Endothelial cell of umbilical vein (primary cell): ENCODE data around the gene CLEC4A. TPM values are rescaled to one million over a fixed set of nuclear protein-coding genes. Genes with fewer than 3 reads are reported as not detected.

Source experiments
- BruUV-seq: library from RNA; stranded (reverse); fragments of 400-500 nt; replicated peaks from 2 replicates; lab custom pipeline; 2021; lab: Mats Ljungman, UMichigan
- CTCF ChIA-PET: fragments of 300-600, 350-600 bp; sonication (Branson Sonifier 250); formaldehyde crosslinking; loops from one replicate; lab custom pipeline; 2021; ENCODE audit warnings: antibody characterized with exemption, inconsistent platforms; lab: Charles Lee
- POLR2A ChIA-PET: fragments of 300-600, 350-600 bp; sonication (Branson Sonifier 250); formaldehyde crosslinking; loops from one replicate; lab custom pipeline; 2021; ENCODE audit warnings: antibody characterized with exemption, inconsistent platforms; lab: Charles Lee
- DNase-seq: peaks from one replicate; pipeline ENCODE4 v3.0.0-alpha.2; 2011; ENCODE audit warnings: low read depth, low spot score
- FAIRE-seq: peaks from 2 replicates; lab custom pipeline; 2011; peaks lifted over from hg19 to GRCh38; lab: Jason Lieb, UNC
- H2AFZ ChIP-seq: 2 replicates; pipeline ENCODE4 v1.6.0; 2012; ENCODE audit warnings: low read depth, low read length, control low read depth, inconsistent platforms
- H3K27ac ChIP-seq: 2 replicates; pipeline ENCODE4 v1.5.1; 2011; ENCODE audit warnings: low read depth, mild to moderate bottlenecking, control low read depth, low read length, moderate library complexity; ENCODE audit not compliant: insufficient read depth
- H3K27me3 ChIP-seq, 2 experiments: 2 replicates each; pipeline versions ENCODE4 v1.6.0 to v1.6.1; 2011; ENCODE audit warnings: low read length in 2 of 2, mixed read lengths in 1 of 2; ENCODE audit not compliant: control insufficient read depth in 2 of 2, insufficient read depth in 2 of 2
- H3K36me3 ChIP-seq, 2 experiments: 2 replicates in 1 of 2; 3 replicates in 1 of 2; pipeline ENCODE4 v1.5.1; 2011; ENCODE audit warnings: low read length in 2 of 2, mild to moderate bottlenecking in 1 of 2, moderate library complexity in 1 of 2; ENCODE audit not compliant: control insufficient read depth in 2 of 2, insufficient read depth in 2 of 2; ENCODE audit errors: extremely low read depth in 1 of 2
- H3K4me1 ChIP-seq: 3 replicates; pipeline ENCODE4 v1.5.1; 2011; ENCODE audit warnings: mild to moderate bottlenecking, low read length; ENCODE audit not compliant: control insufficient read depth, insufficient read depth; ENCODE audit errors: extremely low read depth
- H3K4me2 ChIP-seq: 2 replicates; pipeline ENCODE4 v1.6.1; 2011; ENCODE audit warnings: low read length, control low read depth, mixed read lengths; ENCODE audit not compliant: insufficient read depth
- H3K4me3 ChIP-seq, 3 experiments: fragments of 200-600 bp in 1 of 3; sonication (generic), shearing (Covaris generic) in 1 of 3; replicated peaks in 1 of 3; 2 replicates each; pipeline ENCODE4 v1.5.1; 2011 to 2016; ENCODE audit warnings: control low read depth in 3 of 3, low read length in 3 of 3, mild to moderate bottlenecking in 2 of 3, inconsistent platforms in 1 of 3, low read depth in 1 of 3, moderate library complexity in 1 of 3; ENCODE audit not compliant: insufficient read depth in 1 of 3
- H3K79me2 ChIP-seq: 2 replicates; pipeline ENCODE4 v1.6.0; 2012; ENCODE audit warnings: low read length, inconsistent platforms; ENCODE audit not compliant: control insufficient read depth, insufficient read depth
- H3K9ac ChIP-seq: replicated peaks from 2 replicates; pipeline ENCODE3; 2011; ENCODE audit warnings: low read length, control low read depth; ENCODE audit not compliant: insufficient read depth; ENCODE audit errors: extremely low read depth
- H3K9me1 ChIP-seq: replicated peaks from 3 replicates; pipeline ENCODE4 v1.6.0; 2011; ENCODE audit warnings: mild to moderate bottlenecking, low read length; ENCODE audit not compliant: control insufficient read depth, insufficient read depth; ENCODE audit errors: extremely low read depth
- H3K9me3 ChIP-seq: replicated peaks from 2 replicates; pipeline ENCODE4 v1.5.1; 2012; ENCODE audit warnings: low read length, inconsistent platforms; ENCODE audit not compliant: control insufficient read depth, insufficient read depth
- H4K20me1 ChIP-seq: replicated peaks from 2 replicates; pipeline ENCODE3; 2011; ENCODE audit warnings: mild to moderate bottlenecking, low read length; ENCODE audit not compliant: control insufficient read depth, insufficient read depth; ENCODE audit errors: extremely low read depth
- CTCF ChIP-seq, 2 donors: IDR thresholded peaks; 1 replicate in 1 of 2; 2 replicates in 1 of 2; pipeline ENCODE4 v1.5.1; 2011; ENCODE audit warnings: low read length in 2 of 2, mild to moderate bottlenecking in 2 of 2, moderate library complexity in 2 of 2, control low read depth in 1 of 2, inconsistent platforms in 1 of 2, low read depth in 1 of 2; ENCODE audit not compliant: insufficient read depth in 1 of 2; ENCODE audit errors: extremely low read depth in 1 of 2
- EZH2 ChIP-seq: IDR thresholded peaks from 2 replicates; pipeline ENCODE4 v1.6.1; 2012; ENCODE audit warnings: borderline replicate concordance, low read depth, mild to moderate bottlenecking, moderate library complexity, low read length, inconsistent platforms; ENCODE audit not compliant: severe bottlenecking
- FOS ChIP-seq: IDR thresholded peaks from 2 replicates; pipeline ENCODE4 v1.6.1; 2011; ENCODE audit warnings: mild to moderate bottlenecking, low read length, moderate library complexity, borderline replicate concordance; ENCODE audit not compliant: insufficient read depth
- GATA2 ChIP-seq: IDR thresholded peaks from 2 replicates; pipeline ENCODE4 v1.7.0; 2011; ENCODE audit warnings: low read depth, mild to moderate bottlenecking, moderate library complexity, mixed read lengths, low read length; ENCODE audit not compliant: insufficient read length, insufficient read depth
- MAX ChIP-seq: IDR thresholded peaks from 2 replicates; pipeline ENCODE4 v1.6.1; 2011; ENCODE audit not compliant: insufficient read depth, insufficient read length
- POLR2A ChIP-seq: IDR thresholded peaks from 2 replicates; pipeline ENCODE4 v1.6.1; 2012; ENCODE audit warnings: low read depth, mild to moderate bottlenecking, control low read depth, low read length
- POLR2AphosphoS5 ChIP-seq: IDR thresholded peaks from 2 replicates; pipeline ENCODE4 v1.6.1; 2012; ENCODE audit warnings: low read depth, mild to moderate bottlenecking, control low read depth, low read length, moderate library complexity; ENCODE audit not compliant: insufficient read depth
- dilution Hi-C: fragments of 300-500 bp; cut with MboI; formaldehyde crosslinking; loops from one replicate; pipeline ENCODE4 v1.15.0; 2019; ENCODE audit warnings: low sequenced_read_pairs; ENCODE audit not compliant: extremely low pct_ligation_motif_present
- intact Hi-C: fragments of 100-400 bp; cut with micrococcal nuclease; formaldehyde crosslinking; loops from one replicate; pipeline ENCODE4 v1.10.0; 2022
- polyA plus RNA-seq, 4 experiments: library from polyadenylated mRNA; depleted of rRNA in 3 of 4; stranded (reverse) in 3 of 4; unstranded in 1 of 4; fragments of >200 nt; gene quantifications; 2 replicates each; pipeline versions ENCODE4 v1.2.1 to v1.2.3, GENCODE V29; 2011 to 2012; ENCODE audit warnings: missing spikeins in 1 of 4
- total RNA-seq: library from RNA; stranded (reverse); gene quantifications from 2 replicates; pipeline ENCODE4 v1.2.3, GENCODE V29; 2021

CLEC4A gene
- total and polyA plus RNA-seq, 2 donors (not counting 3 experiments of a cell fraction or from before 2014, with no cell fraction given): 0.52 to 0.86 TPM

GRCh38 chr12:8156416-8156815 lies 33.0 kb downstream of the CLEC4A start:
- Histone ChIP-seq H3K4me1 (peaks cover 23% of the 10 kb centered on the region), H2AFZ (peak overlapping the region; percentile 76), H3K36me3 (no peaks in the 10 kb centered on the region), H3K9ac (peak overlapping the region; percentile 59), H3K4me2 (peak overlapping the region; percentile 47), H4K20me1 (no peaks in the 10 kb centered on the region), H3K27ac (peak overlapping the region; percentile 90), H3K4me3 (no peak overlapping the region), H3K9me3 (no peaks in the 10 kb centered on the region), H3K9me1 (no peaks in the 10 kb centered on the region), H3K79me2 (no peaks in the 10 kb centered on the region), H3K27me3 (no peaks in the 10 kb centered on the region)
- BruUV-seq: TSS peak; percentile 75
- POLR2A ChIA-PET: interaction anchor here (0.6 kb wide), 1 partner anchor 47 kb away, joined by 3 read pairs; no protein-coding TSS in a partner anchor
- intact Hi-C loops: no loop called here
- TF ChIP-seq MAX (no peak), CTCF (IDR thresholded peaks at IDR 0.05; ENCODE audit: extremely low read depth in 1 of 2, insufficient read depth in 1 of 2, low read depth in 1 of 2, low read length in 2 of 2) (no peak), GATA2 (no peak), POLR2AphosphoS5 (no peak), FOS (no peak), POLR2A (no peak), EZH2 (no peak)
- FAIRE-seq (no peak), DNase-seq (no peak)
- CTCF ChIA-PET: interaction anchor here (0.7 to 1.5 kb wide), 6 partner anchors 11 to 81 kb away, joined by 3 to 5 read pairs (median 3); no protein-coding TSS in a partner anchor
- dilution Hi-C loops: no loop called here
